HuH-7.5 (cell line): Measurements from ENCODE around the gene CYP2F1.
A peak's percentile ranks its signal among the peaks of the same experiment; 100 is the strongest.
"Not testable (repeated sequence)": the region's sequence is repeated elsewhere in the genome, so short reads cannot be mapped to it uniquely, and the experiment has no call there.

Experiments
- DNase-seq: peaks from one replicate; pipeline ENCODE4 v3.0.0; 2011; ENCODE audit warnings: low spot score

Gene CYP2F1

DNA sequence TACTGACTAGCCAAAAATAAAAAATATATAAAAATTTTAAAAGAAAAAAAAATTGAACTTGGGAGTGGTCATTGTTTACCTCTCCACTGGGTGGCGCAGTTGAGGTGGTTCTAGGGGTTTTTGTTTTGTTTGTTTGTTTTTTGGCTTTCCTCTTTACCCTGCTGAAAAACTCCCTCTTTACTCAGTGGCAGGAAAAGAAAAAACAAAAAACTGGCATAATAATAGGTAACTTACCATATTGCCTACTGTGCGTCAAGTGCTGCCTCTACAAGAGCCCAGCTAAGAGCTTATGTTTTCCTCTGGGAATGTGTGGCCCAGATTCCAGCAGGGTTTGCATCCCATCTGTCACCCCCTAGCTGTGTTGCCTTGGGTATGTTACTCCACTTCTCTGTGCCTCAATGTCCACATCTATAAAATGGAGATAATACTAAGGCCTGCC, 12.6 kb downstream of the CYP2F1 start:
- DNase-seq = not testable (repeated sequence)

DNA sequence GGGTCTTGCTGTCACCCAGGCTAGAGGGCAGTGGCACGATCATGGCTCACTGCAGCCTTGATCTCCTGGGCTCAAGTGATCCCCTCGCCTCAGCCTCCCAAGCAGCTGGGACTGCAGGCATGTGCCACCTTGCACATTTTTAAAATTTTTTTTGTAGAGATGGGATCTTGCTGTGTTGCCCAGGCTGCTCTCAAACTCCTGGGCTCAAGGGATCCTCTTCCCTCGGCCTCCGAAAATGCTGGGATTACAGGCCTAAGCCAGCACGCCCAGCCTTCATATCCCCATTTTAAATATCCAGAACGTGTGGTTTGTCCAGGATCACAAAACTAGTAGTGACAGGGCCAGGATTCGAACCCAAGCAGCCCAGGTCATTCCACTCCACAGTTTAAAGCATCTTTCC, 13.1 kb downstream of the CYP2F1 start:
- not testable (repeated sequence) for DNase-seq

- peak; percentile 35 for DNase-seq
Observed at GRCh38 chr19:41127801-41128300, 13.6 kb downstream of the CYP2F1 start.

GRCh38 chr19:41128692-41129091, 14.5 kb downstream of the CYP2F1 start:
- DNase-seq = no peak

DNA sequence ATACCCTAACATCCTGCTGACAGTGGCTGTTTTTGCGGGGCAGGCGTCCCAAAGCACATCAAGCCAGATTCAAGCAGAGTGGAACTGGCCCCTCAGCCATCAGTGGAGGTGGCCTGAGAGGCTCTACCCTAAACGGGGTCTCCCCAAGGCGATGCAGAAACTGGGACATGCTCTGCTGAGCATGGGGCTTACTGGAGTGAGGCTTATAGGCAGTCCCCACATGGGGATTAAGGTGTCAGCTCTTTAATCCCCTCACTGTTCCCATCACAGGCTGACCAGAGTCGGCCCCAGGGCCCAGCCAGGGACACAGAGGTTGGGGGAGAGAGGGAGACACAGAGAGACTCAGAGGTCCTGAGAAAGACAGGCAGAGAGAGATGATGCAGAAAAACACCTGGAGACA, 17.0 kb downstream of the CYP2F1 start:
- no peak for DNase-seq

GRCh38 chr19:41133260-41133659, 19.0 kb downstream of the CYP2F1 start:
- DNase-seq = no peak

GRCh38 chr19:41134616-41135015, 20.4 kb downstream of the CYP2F1 start:
- no peak for DNase-seq

- DNase-seq = not testable (repeated sequence)
Observed at GRCh38 chr19:41135390-41136384, 21.5 kb downstream of the CYP2F1 start.

- no peak for DNase-seq
Observed at GRCh38 chr19:41136636-41137455, 22.6 kb downstream of the CYP2F1 start.

DNA sequence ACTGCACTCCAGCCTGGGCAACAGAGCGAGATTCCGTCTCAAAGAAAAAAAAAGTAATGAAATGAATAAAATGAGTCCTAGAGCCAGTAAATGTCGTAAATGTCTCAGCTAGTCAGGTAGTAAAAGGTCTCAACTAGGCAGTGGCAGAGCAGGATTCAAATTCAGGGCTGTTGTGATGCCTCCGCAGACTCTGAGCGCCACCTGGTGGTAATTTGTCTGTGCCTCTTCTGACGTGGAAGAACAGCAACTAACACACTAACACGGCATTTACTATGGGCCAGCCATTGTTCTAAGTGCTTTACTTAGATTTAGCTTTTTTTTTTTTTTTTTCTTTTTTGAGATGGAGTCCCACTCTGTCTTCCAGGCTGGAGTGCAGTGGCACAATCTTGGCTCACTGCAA, 30.2 kb downstream of the CYP2F1 start:
- peak; percentile 64 for DNase-seq

DNA sequence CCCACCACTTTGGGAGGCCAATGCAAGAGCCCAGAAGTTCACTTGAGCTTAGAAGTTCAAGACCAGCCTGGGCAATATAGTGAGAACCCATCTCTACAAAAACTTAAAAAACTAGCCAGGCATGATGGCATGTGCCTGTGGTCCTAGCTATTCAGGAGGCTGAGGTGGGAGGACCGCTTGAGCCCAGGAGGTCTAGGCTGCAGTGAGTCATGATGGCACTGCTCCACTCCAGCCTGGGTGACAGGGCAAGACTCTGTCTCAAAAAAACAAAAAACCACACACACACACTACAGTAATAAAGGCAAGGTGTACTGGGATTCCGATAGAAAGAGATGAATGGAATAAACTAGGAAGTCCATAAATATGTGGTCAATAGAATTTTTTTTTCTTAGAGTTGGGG, 35.6 kb downstream of the CYP2F1 start:
- no peak for DNase-seq

GRCh38 chr19:41150986-41151385, 36.8 kb downstream of the CYP2F1 start:
- DNase-seq = not testable (repeated sequence)

DNA sequence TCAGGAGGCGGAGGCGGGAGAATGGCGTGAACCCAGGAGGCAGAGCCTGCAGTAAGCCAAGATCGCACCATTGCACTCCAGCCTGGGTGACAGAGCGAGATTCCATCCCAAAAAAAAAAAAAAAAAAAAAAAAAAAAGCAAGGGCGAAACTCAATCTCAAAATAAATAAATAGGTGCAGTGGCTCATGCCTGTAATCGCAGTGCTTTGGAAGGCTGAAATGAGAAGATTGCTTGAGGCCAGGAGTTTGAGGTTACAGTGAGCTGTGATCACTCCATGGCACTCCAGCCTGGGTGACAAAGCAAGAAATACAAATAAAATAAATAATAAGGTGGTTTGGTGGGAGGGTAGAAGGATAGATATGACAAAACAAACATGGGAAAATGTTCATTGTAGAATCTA, 39.8 kb downstream of the CYP2F1 start:
- DNase-seq = no peak

DNA sequence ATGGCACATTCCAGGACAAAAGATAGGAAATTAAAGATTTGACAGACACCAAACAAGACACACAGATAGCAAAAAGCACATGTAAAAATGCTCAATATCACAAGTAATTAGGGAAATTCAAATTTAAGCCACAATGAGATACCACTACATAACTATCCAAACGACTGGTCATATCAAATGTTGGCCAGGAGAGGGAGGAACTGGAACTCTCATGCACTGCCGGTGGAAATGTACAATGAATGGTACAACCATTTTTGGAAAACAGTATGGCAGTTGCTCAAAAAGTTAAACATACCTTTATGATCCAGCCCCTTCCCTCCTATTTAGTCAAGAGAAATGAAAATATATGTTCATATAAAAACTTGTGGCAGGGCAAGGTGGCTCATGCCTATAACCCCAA, 42.0 kb downstream of the CYP2F1 start:
- no peak for DNase-seq

GRCh38 chr19:41159881-41160280, 45.6 kb downstream of the CYP2F1 start:
- DNase-seq = no peak

DNA sequence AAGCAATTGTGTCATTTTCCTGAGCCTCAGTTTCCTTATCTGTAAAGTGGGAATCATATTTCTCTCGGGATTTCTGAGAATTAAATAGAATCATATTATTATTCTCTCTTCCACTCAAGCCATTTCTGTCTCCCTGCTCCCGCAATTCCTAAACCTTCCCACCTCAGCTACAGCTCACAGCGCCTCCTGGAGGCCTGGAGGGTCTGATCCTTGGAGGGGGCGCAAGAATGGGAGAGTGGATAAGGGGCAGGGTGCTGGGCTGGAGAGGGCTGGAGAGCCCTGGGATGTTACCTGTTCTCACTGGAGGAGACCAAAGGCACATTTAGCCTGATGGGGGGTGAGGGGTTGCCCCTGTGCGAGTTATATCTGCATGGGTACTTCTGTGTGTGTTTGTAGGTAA, 47.7 kb downstream of the CYP2F1 start:
- DNase-seq = no peak

GRCh38 chr19:41166944-41167804, 52.9 kb downstream of the CYP2F1 start:
- no peak for DNase-seq

- DNase-seq = no peak
Observed at GRCh38 chr19:41172297-41173164, 58.3 kb downstream of the CYP2F1 start.

GRCh38 chr19:41174297-41174928, 60.2 kb downstream of the CYP2F1 start:
- no peak for DNase-seq
